ENCODE results near the gene TMCO4.

DNA sequence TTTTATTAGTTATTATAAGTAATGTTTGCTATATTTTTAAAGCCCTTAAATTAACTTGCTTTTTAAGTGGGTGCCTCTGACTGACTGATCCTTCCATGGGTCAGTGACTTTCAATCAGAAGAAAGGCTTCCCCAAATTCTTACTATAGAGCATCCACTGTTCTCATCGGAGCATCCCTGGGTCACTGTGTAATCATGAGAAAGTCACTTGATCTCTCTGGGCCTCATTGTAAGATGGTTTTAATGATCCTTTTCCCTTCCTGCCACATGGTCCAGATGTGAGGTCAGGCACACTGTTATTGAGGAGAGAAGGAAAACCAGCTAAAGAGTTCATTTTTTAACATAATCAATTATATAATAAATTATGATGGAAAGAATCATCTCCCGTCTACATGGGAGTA, 166.6 kb downstream of the TMCO4 start:
- TF ChIP-seq, protein P1, sequence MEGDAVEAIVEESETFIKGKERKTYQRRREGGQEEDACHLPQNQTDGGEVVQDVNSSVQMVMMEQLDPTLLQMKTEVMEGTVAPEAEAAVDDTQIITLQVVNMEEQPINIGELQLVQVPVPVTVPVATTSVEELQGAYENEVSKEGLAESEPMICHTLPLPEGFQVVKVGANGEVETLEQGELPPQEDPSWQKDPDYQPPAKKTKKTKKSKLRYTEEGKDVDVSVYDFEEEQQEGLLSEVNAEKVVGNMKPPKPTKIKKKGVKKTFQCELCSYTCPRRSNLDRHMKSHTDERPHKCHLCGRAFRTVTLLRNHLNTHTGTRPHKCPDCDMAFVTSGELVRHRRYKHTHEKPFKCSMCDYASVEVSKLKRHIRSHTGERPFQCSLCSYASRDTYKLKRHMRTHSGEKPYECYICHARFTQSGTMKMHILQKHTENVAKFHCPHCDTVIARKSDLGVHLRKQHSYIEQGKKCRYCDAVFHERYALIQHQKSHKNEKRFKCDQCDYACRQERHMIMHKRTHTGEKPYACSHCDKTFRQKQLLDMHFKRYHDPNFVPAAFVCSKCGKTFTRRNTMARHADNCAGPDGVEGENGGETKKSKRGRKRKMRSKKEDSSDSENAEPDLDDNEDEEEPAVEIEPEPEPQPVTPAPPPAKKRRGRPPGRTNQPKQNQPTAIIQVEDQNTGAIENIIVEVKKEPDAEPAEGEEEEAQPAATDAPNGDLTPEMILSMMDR (IDR thresholded peaks at IDR 0.05) = no peak
- no peak for TF ChIP-seq EP300 (IDR thresholded peaks at IDR 0.05; ENCODE audit: low read depth)

All from transverse colon (tissue), 3 donors.